Measurements from ENCODE around the gene UST. TPM values are rescaled to one million over a fixed set of nuclear protein-coding genes. Genes with fewer than 3 reads are reported as not detected.

UST gene
- polyA plus RNA-seq, 1 donor from 2014 or later, result 7.5 TPM

GRCh38 chr6:148890096-148890495 is 143.3 kb downstream of the UST start:
- TF ChIP-seq CTCF (IDR thresholded peaks at IDR 0.05; ENCODE audit: poor library complexity, severe bottlenecking) (no peak), EP300 (conservative IDR thresholded peaks at IDR 0.05; ENCODE audit: poor library complexity, severe bottlenecking) (no peak), EZH2 (IDR thresholded peaks at IDR 0.05; ENCODE audit: borderline replicate concordance, insufficient read depth, low read length, poor library complexity, severe bottlenecking) (no peak), SMC3 (conservative IDR thresholded peaks at IDR 0.05; ENCODE audit: poor library complexity) (no peak), POLR2AphosphoS5 (IDR thresholded peaks at IDR 0.05) (no peak), RAD21 (conservative IDR thresholded peaks at IDR 0.05) (no peak), TAF1 (IDR thresholded peaks at IDR 0.05; ENCODE audit: low read depth) (no peak), REST (IDR thresholded peaks at IDR 0.05; ENCODE audit: borderline replicate concordance) (no peak), MXI1 (conservative IDR thresholded peaks at IDR 0.05; ENCODE audit: poor library complexity, severe bottlenecking) (no peak)
- no peaks in the 10 kb centered on the region for H3K36me3 ChIP-seq (ENCODE audit: insufficient read depth, low read length)
- H3F3A ChIP-seq (ENCODE audit: insufficient read depth, low read length, poor library complexity, severe bottlenecking), result no peaks in the 10 kb centered on the region
- no peak overlapping the region for H3K9ac ChIP-seq (ENCODE audit: low read length)
- no peaks in the 10 kb centered on the region for H4K20me1 ChIP-seq (ENCODE audit: insufficient read depth)
- H3K9me3 ChIP-seq (ENCODE audit: low read length), result no peaks in the 10 kb centered on the region
- no peak overlapping the region for H3K4me3 ChIP-seq (ENCODE audit: low read length)
- H3K27ac ChIP-seq (ENCODE audit: low read length), result no peak overlapping the region
- H3K27me3 ChIP-seq (ENCODE audit: insufficient read depth, low read depth, low read length), result no peaks in the 10 kb centered on the region
- no peak overlapping the region for H2AFZ ChIP-seq (ENCODE audit: low read depth, low read length)
- no peaks in the 10 kb centered on the region for H3K79me2 ChIP-seq (replicated peaks; ENCODE audit: insufficient read depth, low read length)
- no peaks in the 10 kb centered on the region for H3K9me2 ChIP-seq (ENCODE audit: insufficient read depth, low read length)
- no peak overlapping the region for H3K4me2 ChIP-seq (ENCODE audit: low read length)

GRCh38 chr6:148890652-148891404 is 144.0 kb downstream of the UST start:
- TF ChIP-seq TAF1 (IDR thresholded peaks at IDR 0.05; ENCODE audit: low read depth), result no peak
- TF ChIP-seq MXI1 (conservative IDR thresholded peaks at IDR 0.05; ENCODE audit: poor library complexity, severe bottlenecking), result no peak
- no peak for TF ChIP-seq POLR2AphosphoS5 (IDR thresholded peaks at IDR 0.05)
- TF ChIP-seq EP300 (conservative IDR thresholded peaks at IDR 0.05; ENCODE audit: poor library complexity, severe bottlenecking), result no peak
- no peak for TF ChIP-seq RAD21 (conservative IDR thresholded peaks at IDR 0.05)
- no peak for TF ChIP-seq CTCF (IDR thresholded peaks at IDR 0.05; ENCODE audit: poor library complexity, severe bottlenecking)
- no peak for TF ChIP-seq REST (IDR thresholded peaks at IDR 0.05; ENCODE audit: borderline replicate concordance)
- no peak for TF ChIP-seq SMC3 (conservative IDR thresholded peaks at IDR 0.05; ENCODE audit: poor library complexity)
- no peak for TF ChIP-seq EZH2 (IDR thresholded peaks at IDR 0.05; ENCODE audit: borderline replicate concordance, insufficient read depth, low read length, poor library complexity, severe bottlenecking)
- Histone ChIP-seq H4K20me1 (ENCODE audit: insufficient read depth) (no peaks in the 10 kb centered on the region), H2AFZ (ENCODE audit: low read depth, low read length) (no peak overlapping the region)

More at GRCh38 chr6:148890652-148891404, 144.0 kb downstream of the UST start:
- no peaks in the 10 kb centered on the region for H3F3A ChIP-seq (ENCODE audit: insufficient read depth, low read length, poor library complexity, severe bottlenecking)
- no peak overlapping the region for H3K4me2 ChIP-seq (ENCODE audit: low read length)
- H3K36me3 ChIP-seq (ENCODE audit: insufficient read depth, low read length), result no peaks in the 10 kb centered on the region
- no peak overlapping the region for H3K27ac ChIP-seq (ENCODE audit: low read length)
- H3K27me3 ChIP-seq (ENCODE audit: insufficient read depth, low read depth, low read length), result no peaks in the 10 kb centered on the region
- H3K4me3 ChIP-seq (ENCODE audit: low read length), result no peak overlapping the region
- no peaks in the 10 kb centered on the region for H3K9me3 ChIP-seq (ENCODE audit: low read length)
- H3K9ac ChIP-seq (ENCODE audit: low read length), result no peak overlapping the region
- H3K9me2 ChIP-seq (ENCODE audit: insufficient read depth, low read length), result no peaks in the 10 kb centered on the region
- no peaks in the 10 kb centered on the region for H3K79me2 ChIP-seq (replicated peaks; ENCODE audit: insufficient read depth, low read length)
